ENCODE measurements around the gene PGAP3.

- no peak for TF ChIP-seq CTCF (tag by site-specific recombination; IDR thresholded peaks at IDR 0.05)
- TF ChIP-seq ZFP41 (tag by site-specific recombination; IDR thresholded peaks at IDR 0.05; ENCODE audit: borderline replicate concordance) = no peak
Observed at GRCh38 chr17:39639043-39639442, 48.8 kb downstream of the PGAP3 start.

All from HEK293 (cell line).